Esophagus squamous epithelium (tissue), 5 donors: ENCODE measurements around the gene GPR12. TPM values are rescaled to one million over a fixed set of nuclear protein-coding genes. Genes with fewer than 3 reads are reported as not detected.

Experiments used
- DNase-seq: peaks from one replicate; lab custom pipeline; 2025; lab: John Stamatoyannopoulos, UW
- H3K27ac ChIP-seq, 4 donors: fragments of 200-600 bp; sonication (generic); one replicate each; pipeline ENCODE4 v1.5.1; 2016 to 2019; ENCODE audit warnings: mild to moderate bottlenecking in 1 of 4
- H3K27me3 ChIP-seq, 4 donors: fragments of 200-600 bp; sonication (generic); 1 replicate in 3 of 4; 2 replicates in 1 of 4; pipeline versions ENCODE4 v1.5.1 to v1.6.0; 2017 to 2021; ENCODE audit warnings: antibody characterized with exemption in 1 of 4
- H3K36me3 ChIP-seq, 3 donors: fragments of 200-600 bp; sonication (generic); one replicate each; pipeline ENCODE4 v1.5.1; 2016 to 2019
- H3K4me1 ChIP-seq, 3 donors: fragments of 200-600 bp; sonication (generic); one replicate each; pipeline ENCODE4 v1.5.1; 2017 to 2019
- H3K4me3 ChIP-seq, 4 donors: fragments of 200-600 bp; sonication (generic); 1 replicate in 3 of 4; 2 replicates in 1 of 4; pipeline ENCODE4 v1.5.1; 2016 to 2019; ENCODE audit warnings: mild to moderate bottlenecking in 2 of 4, moderate library complexity in 1 of 4
- H3K9me3 ChIP-seq, 3 donors: fragments of 200-600 bp; sonication (generic); one replicate each; pipeline ENCODE4 v1.5.1; 2016 to 2019
- CTCF ChIP-seq, 6 experiments: fragments of 450-650 bp in 4 of 6; fragments of 200-600 bp in 2 of 6; sonication (generic) in 2 of 6; IDR thresholded peaks; one replicate each; pipeline ENCODE4 v1.5.1; 2016 to 2019; ENCODE audit warnings: antibody characterized with exemption in 6 of 6, mild to moderate bottlenecking in 4 of 6, moderate library complexity in 4 of 6
- POLR2A ChIP-seq, 4 donors: fragments of 450-650 bp; IDR thresholded peaks; one replicate each; pipeline ENCODE4 v1.6.1; 2017; ENCODE audit warnings: antibody characterized with exemption in 4 of 4, mild to moderate bottlenecking in 4 of 4, moderate library complexity in 3 of 4
- WGBS, 2 donors: methylation state at CpG; one replicate each; pipeline ENCODE4 v1.1.5; 2018; 5-methylcytosine and 5-hydroxymethylcytosine counted together
- intact Hi-C: fragments of 100-400 bp; cut with DNase I; formaldehyde crosslinking; loops from one replicate; pipeline ENCODE4 v1.15.0; 2022
- total RNA-seq, 4 donors: library from RNA; depleted of rRNA; stranded (reverse); fragments of >200 nt; gene quantifications; one replicate each; pipeline ENCODE4 v1.1.0, GENCODE V29; 2016
- donor health status: DM: yes; HTN: yes; CAD: no.

GPR12 gene
- under 1 TPM in 1 of 4 donors, not detected in 3; under 0.01 TPM for total RNA-seq

- no peaks in the 10 kb centered on the region for H3K9me3 ChIP-seq
- H3K27me3 ChIP-seq, result peaks cover 0 to 94% (median 13%) of the 10 kb centered on the region in 4 donors
- TF ChIP-seq CTCF (IDR thresholded peaks at IDR 0.05) (no peak), POLR2A (IDR thresholded peaks at IDR 0.05) (no peak)
- peaks cover 6 to 16% (median 8%) of the 10 kb centered on the region in 3 donors for H3K4me1 ChIP-seq
- intact Hi-C loops, result no loop called here
- no peak for DNase-seq
- peak within 1 kb of the TSS; percentile 8 to 61 (median 33) for H3K4me3 ChIP-seq
- no peak within 1 kb of the TSS for H3K27ac ChIP-seq
- 1 to 3% methylated on average over 10 to 14 of the region's 87 CpGs for WGBS, 2 donors
- no peaks in the 10 kb centered on the region for H3K36me3 ChIP-seq
Measured at GRCh38 chr13:26759907-26760831, at the start of gene GPR12. Gene GPR12 (minus strand): TSS chr13:26760786. CDS start chr13:26759827, 959 bp downstream.

- H3K27me3 ChIP-seq, result peaks cover 0 to 21% (median 0%) of the 10 kb centered on the region in 4 donors
- peaks cover 0 to 8% (median 0%) of the 10 kb centered on the region in 3 donors for H3K4me1 ChIP-seq
- no peak overlapping the region for H3K4me3 ChIP-seq
- no peak for DNase-seq
- intact Hi-C loops, result no loop called here
- no peak overlapping the region for H3K27ac ChIP-seq
- WGBS, 2 donors, result 34 to 37% methylated on average over 2 of the region's 2 CpGs
- no peaks in the 10 kb centered on the region for H3K9me3 ChIP-seq
- TF ChIP-seq CTCF (IDR thresholded peaks at IDR 0.05) (no peak), POLR2A (IDR thresholded peaks at IDR 0.05) (no peak)
- no peaks in the 10 kb centered on the region for H3K36me3 ChIP-seq
Measured at GRCh38 chr13:26810095-26810494, 49.5 kb upstream of the GPR12 start.

- Histone ChIP-seq H3K27me3 (peaks cover 0 to 10% (median 0%) of the 10 kb centered on the region in 4 donors), H3K9me3 (no peaks in the 10 kb centered on the region), H3K4me1 (no peaks in the 10 kb centered on the region), H3K27ac (no peak overlapping the region), H3K4me3 (no peak overlapping the region), H3K36me3 (no peaks in the 10 kb centered on the region)
- no peak for TF ChIP-seq CTCF (IDR thresholded peaks at IDR 0.05)
- TF ChIP-seq POLR2A (IDR thresholded peaks at IDR 0.05), result no peak
- no peak for DNase-seq
- intact Hi-C loops, result no loop called here
Measured at GRCh38 chr13:26806891-26807290, 46.3 kb upstream of the GPR12 start.

GRCh38 chr13:26787961-26788360 lies 27.4 kb upstream of the GPR12 start:
- Histone ChIP-seq H3K27me3 (peaks cover 0 to 34% (median 0%) of the 10 kb centered on the region in 4 donors), H3K4me3 (no peak overlapping the region), H3K27ac (no peak overlapping the region), H3K36me3 (no peaks in the 10 kb centered on the region), H3K9me3 (no peaks in the 10 kb centered on the region), H3K4me1 (no peaks in the 10 kb centered on the region)
- intact Hi-C loops, result no loop called here
- no peak for DNase-seq
- TF ChIP-seq POLR2A (IDR thresholded peaks at IDR 0.05) (no peak), CTCF (IDR thresholded peaks at IDR 0.05) (no peak)
- WGBS, 2 donors, result 87 to 88% methylated on average over 3 of the region's 3 CpGs

GRCh38 chr13:26786651-26787295 lies 26.2 kb upstream of the GPR12 start:
- Histone ChIP-seq H3K4me1 (no peaks in the 10 kb centered on the region), H3K27ac (no peak overlapping the region), H3K9me3 (no peaks in the 10 kb centered on the region), H3K36me3 (no peaks in the 10 kb centered on the region), H3K27me3 (peaks cover 0 to 34% (median 0%) of the 10 kb centered on the region in 4 donors), H3K4me3 (no peak overlapping the region)
- TF ChIP-seq POLR2A (IDR thresholded peaks at IDR 0.05), result no peak
- TF ChIP-seq CTCF (IDR thresholded peaks at IDR 0.05), result no peak
- WGBS, 2 donors, result 64 to 76% methylated on average over 2 of the region's 2 CpGs
- no peak for DNase-seq
- intact Hi-C loops, result no loop called here
